ENCODE data around the gene RPRD1B. TPM values are rescaled to one million over a fixed set of nuclear protein-coding genes. Genes with fewer than 3 reads are reported as not detected.

RPRD1B gene
- total and polyA plus RNA-seq, 2 of the 13 experiments (the other 11 are each of a cell fraction or from before 2014, with no cell fraction given) = 31.1 to 41.5 TPM

GRCh38 chr20:38021087-38021772 is 12.3 kb upstream of the RPRD1B start (continued):
- no peak for TF ChIP-seq ZFX (CRISPR knock-in tag; IDR thresholded peaks at IDR 0.05; ENCODE audit: low read depth)
- TF ChIP-seq MAFF (IDR thresholded peaks at IDR 0.05; ENCODE audit: low read depth, low read length) = no peak
- no peak for TF ChIP-seq ZMYM3 (CRISPR knock-in tag; IDR thresholded peaks at IDR 0.05)
- TF ChIP-seq MAZ (IDR thresholded peaks at IDR 0.05; ENCODE audit: borderline replicate concordance, low read depth, low read length) = no peak
- no peak for TF ChIP-seq MAZ (CRISPR knock-in tag; IDR thresholded peaks at IDR 0.05; ENCODE audit: low read depth)

DNA sequence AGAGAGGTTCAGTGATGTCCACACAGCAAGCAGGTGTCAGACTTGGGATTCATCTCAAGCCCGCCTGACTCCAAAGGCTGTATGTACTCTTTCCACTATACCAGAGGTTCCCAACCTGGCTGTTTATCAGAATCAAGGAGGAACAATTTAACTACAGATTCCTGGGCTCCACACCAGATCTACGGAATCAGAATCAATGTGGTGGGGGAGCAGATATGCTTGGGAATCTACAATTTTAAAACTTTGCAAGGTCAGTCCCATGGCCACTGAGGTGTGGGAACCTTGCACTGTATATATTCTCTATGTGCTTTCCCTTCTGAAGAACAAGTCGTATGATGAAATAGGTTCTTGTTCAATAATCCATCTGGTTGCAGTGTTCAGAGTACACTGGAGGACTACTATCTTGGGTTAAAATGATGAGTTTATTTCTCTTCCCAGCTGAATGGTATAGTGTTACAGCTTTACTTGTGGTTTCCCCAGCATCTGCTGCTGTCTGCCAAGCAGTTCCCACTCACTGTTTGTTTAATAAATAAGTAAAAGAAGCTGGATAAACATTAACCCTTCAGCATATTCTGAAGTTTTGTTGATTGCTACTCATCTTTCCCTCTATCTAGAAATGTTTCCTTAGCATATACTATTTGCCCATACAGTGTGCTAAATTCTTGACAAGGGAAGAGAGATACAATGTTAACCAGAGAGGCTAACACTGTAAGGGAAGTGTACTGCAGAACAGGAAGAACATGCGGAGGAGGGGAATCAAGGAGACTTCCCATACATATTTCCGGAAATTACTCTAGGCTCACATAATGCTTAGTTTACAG is 10.2 kb upstream of the RPRD1B start:
- Histone ChIP-seq H3K9ac (ENCODE audit: insufficient read depth, low read depth, low read length) (no peak overlapping the region), H3K36me3 (replicated peaks in 1 of 2; ENCODE audit: control insufficient read depth in 1 of 2, insufficient read depth in 2 of 2, low read length in 2 of 2) (peaks cover 7 to 30% of the 10 kb centered on the region in 2 experiments), H3K4me2 (ENCODE audit: low read depth, low read length) (peak overlapping the region; percentile 29; the same call in 1 of the 2 replicates), H3K4me3 (replicated peaks in 1 of 3; ENCODE audit: insufficient read depth in 1 of 3, low read depth in 2 of 3, low read length in 3 of 3) (no peak overlapping the region), H3K9me3 (ENCODE audit: low read length) (peaks cover 6% of the 10 kb centered on the region), H4K20me1 (ENCODE audit: insufficient read depth, low read length) (0 out of 2 replicates have a peak, but pooled peaks cover 3% of the 10 kb centered on the region), H3K79me2 (ENCODE audit: insufficient read depth, low read length) (peaks cover 95% of the 10 kb centered on the region), H3K27me3 (ENCODE audit: control insufficient read depth in 1 of 2, insufficient read depth in 2 of 2, low read length in 2 of 2) (no peaks in the 10 kb centered on the region), H3K27ac (ENCODE audit: extremely low read length, insufficient read depth, low read length) (peak overlapping the region; percentile 15), H3K4me1 (ENCODE audit: insufficient read depth, low read length) (peaks cover 48% of the 10 kb centered on the region), H2AFZ (ENCODE audit: low read length) (no peak overlapping the region)
- BruUV-seq (replicated peaks) = TSS peak; percentile 31
- intact Hi-C loops (cut with micrococcal nuclease; ENCODE audit: unreplicated experiment) = no loop called here
- ATAC-seq (peak; percentile 82), DNase-seq (ENCODE audit: low spot score) (peak; percentile 43), FAIRE-seq (peak; percentile 32)
- CTCF ChIA-PET (ENCODE audit: low intra/inter-chr PET ratio, low total read pairs) = no interaction called here
- in situ Hi-C loops (cut with HindIII; ENCODE audit: extremely low pct_ligation_motif_present, low pct_unique_long_range_greater_than_20kb) = no loop called here
- POLR2A ChIA-PET = interaction anchor here (2.5 kb wide), 1 partner anchor 10 kb away, joined by 23 read pairs; the partner anchor contains the start of genes RPRD1B and TTI1
- WGBS (ENCODE audit: low lambda C conversion rate) = 71% methylated on average over 5 of the region's 5 CpGs
- TF ChIP-seq RFXANK (CRISPR knock-in tag; IDR thresholded peaks at IDR 0.05) = 0 out of 2 replicates have a peak, but pooled peaks have one; percentile 62
- peak in 1 of 2 experiments; percentile 61; a peak in 1 of 4 replicates for TF ChIP-seq KLF16 (CRISPR knock-in tag; IDR thresholded peaks at IDR 0.05)
- 0 out of 2 replicates have a peak, but pooled peaks have one; percentile 30 for TF ChIP-seq ZSCAN9 (CRISPR knock-in tag; IDR thresholded peaks at IDR 0.05; ENCODE audit: borderline replicate concordance)
- no peak for TF ChIP-seq ZFP62 (CRISPR knock-in tag; IDR thresholded peaks at IDR 0.05)
- no peak for TF ChIP-seq CREB1 (IDR thresholded peaks at IDR 0.05)
- peak; percentile 56 for TF ChIP-seq CREB1 (CRISPR knock-in tag; IDR thresholded peaks at IDR 0.05)
- TF ChIP-seq CENPBD1 (CRISPR knock-in tag; IDR thresholded peaks at IDR 0.05; ENCODE audit: borderline replicate concordance, low read depth) = 0 out of 2 replicates have a peak, but pooled peaks have one; percentile 31
- no peak for TF ChIP-seq NFE2L1 (CRISPR knock-in tag; IDR thresholded peaks at IDR 0.05; ENCODE audit: borderline replicate concordance)
- TF ChIP-seq HNF4A (CRISPR knock-in tag; IDR thresholded peaks at IDR 0.05) = peak; percentile 72
- TF ChIP-seq ZFP1 (CRISPR knock-in tag; IDR thresholded peaks at IDR 0.05) = 0 out of 2 replicates have a peak, but pooled peaks have one; percentile 37
- TF ChIP-seq ZNF761 (CRISPR knock-in tag; conservative IDR thresholded peaks at IDR 0.05) = peak; percentile 97
- TF ChIP-seq, protein P1, sequence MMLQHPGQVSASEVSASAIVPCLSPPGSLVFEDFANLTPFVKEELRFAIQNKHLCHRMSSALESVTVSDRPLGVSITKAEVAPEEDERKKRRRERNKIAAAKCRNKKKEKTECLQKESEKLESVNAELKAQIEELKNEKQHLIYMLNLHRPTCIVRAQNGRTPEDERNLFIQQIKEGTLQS (CRISPR knock-in tag; IDR thresholded peaks at IDR 0.05) = 0 out of 2 replicates have a peak, but pooled peaks have one; percentile 27
- TF ChIP-seq, protein P2, sequence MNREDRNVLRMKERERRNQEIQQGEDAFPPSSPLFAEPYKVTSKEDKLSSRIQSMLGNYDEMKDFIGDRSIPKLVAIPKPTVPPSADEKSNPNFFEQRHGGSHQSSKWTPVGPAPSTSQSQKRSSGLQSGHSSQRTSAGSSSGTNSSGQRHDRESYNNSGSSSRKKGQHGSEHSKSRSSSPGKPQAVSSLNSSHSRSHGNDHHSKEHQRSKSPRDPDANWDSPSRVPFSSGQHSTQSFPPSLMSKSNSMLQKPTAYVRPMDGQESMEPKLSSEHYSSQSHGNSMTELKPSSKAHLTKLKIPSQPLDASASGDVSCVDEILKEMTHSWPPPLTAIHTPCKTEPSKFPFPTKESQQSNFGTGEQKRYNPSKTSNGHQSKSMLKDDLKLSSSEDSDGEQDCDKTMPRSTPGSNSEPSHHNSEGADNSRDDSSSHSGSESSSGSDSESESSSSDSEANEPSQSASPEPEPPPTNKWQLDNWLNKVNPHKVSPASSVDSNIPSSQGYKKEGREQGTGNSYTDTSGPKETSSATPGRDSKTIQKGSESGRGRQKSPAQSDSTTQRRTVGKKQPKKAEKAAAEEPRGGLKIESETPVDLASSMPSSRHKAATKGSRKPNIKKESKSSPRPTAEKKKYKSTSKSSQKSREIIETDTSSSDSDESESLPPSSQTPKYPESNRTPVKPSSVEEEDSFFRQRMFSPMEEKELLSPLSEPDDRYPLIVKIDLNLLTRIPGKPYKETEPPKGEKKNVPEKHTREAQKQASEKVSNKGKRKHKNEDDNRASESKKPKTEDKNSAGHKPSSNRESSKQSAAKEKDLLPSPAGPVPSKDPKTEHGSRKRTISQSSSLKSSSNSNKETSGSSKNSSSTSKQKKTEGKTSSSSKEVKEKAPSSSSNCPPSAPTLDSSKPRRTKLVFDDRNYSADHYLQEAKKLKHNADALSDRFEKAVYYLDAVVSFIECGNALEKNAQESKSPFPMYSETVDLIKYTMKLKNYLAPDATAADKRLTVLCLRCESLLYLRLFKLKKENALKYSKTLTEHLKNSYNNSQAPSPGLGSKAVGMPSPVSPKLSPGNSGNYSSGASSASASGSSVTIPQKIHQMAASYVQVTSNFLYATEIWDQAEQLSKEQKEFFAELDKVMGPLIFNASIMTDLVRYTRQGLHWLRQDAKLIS (CRISPR knock-in tag; IDR thresholded peaks at IDR 0.05) = no peak
- no peak for TF ChIP-seq NCOA5 (CRISPR knock-in tag; IDR thresholded peaks at IDR 0.05)
